Peyer's patch (tissue), 4 donors: ENCODE results near the gene BMP6.

ENCODE experiments used
- CTCF ChIP-seq, 6 experiments: fragments of 450-650 bp in 4 of 6; fragments of 200-600 bp in 2 of 6; sonication (generic) in 1 of 6; IDR thresholded peaks; one replicate each; pipeline ENCODE4 v1.5.1; 2017 to 2019; ENCODE audit warnings: antibody characterized with exemption in 6 of 6, mild to moderate bottlenecking in 3 of 6, moderate library complexity in 1 of 6
- POLR2A ChIP-seq, 2 donors: fragments of 450-650 bp; IDR thresholded peaks; one replicate each; pipeline ENCODE4 v1.5.1; 2017; ENCODE audit warnings: antibody characterized with exemption in 2 of 2, mild to moderate bottlenecking in 2 of 2, moderate library complexity in 2 of 2

DNA sequence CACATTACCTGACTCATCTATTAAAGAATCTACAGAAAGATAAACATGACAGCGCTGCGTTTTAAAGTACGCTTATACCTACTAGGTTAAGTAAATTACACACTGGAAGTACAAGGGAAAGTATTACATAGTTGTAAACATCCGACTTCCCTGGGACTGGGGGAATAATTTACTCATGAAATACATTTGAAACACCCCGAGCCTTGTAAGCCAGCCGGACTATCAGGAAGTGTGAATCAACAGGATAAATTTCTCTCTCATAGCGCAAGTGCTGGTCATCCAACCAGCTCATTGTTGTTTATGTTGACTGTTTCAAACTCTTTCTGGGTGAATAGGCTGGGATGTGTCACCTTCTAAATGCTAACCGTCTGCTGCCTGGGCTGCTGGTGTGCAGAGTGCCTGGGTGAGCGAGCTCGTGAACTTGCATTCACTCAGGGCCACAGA is 4.9 kb downstream of the BMP6 start:
- no peak for TF ChIP-seq CTCF (IDR thresholded peaks at IDR 0.05)
- no peak for TF ChIP-seq POLR2A (IDR thresholded peaks at IDR 0.05)
